Hair follicular keratinocyte (primary cell): ENCODE results near the gene GMPPB. TPM values are rescaled to one million over a fixed set of nuclear protein-coding genes. Genes with fewer than 3 reads are reported as not detected.

Source experiments
- total RNA-seq: library from RNA; depleted of rRNA; stranded (reverse); fragments of >200 nt; gene quantifications from 2 replicates; pipeline ENCODE4 v1.2.3, GENCODE V29; 2015

GMPPB gene
- 49.7 and 82.6 TPM in 2 replicates for total RNA-seq

DNA sequence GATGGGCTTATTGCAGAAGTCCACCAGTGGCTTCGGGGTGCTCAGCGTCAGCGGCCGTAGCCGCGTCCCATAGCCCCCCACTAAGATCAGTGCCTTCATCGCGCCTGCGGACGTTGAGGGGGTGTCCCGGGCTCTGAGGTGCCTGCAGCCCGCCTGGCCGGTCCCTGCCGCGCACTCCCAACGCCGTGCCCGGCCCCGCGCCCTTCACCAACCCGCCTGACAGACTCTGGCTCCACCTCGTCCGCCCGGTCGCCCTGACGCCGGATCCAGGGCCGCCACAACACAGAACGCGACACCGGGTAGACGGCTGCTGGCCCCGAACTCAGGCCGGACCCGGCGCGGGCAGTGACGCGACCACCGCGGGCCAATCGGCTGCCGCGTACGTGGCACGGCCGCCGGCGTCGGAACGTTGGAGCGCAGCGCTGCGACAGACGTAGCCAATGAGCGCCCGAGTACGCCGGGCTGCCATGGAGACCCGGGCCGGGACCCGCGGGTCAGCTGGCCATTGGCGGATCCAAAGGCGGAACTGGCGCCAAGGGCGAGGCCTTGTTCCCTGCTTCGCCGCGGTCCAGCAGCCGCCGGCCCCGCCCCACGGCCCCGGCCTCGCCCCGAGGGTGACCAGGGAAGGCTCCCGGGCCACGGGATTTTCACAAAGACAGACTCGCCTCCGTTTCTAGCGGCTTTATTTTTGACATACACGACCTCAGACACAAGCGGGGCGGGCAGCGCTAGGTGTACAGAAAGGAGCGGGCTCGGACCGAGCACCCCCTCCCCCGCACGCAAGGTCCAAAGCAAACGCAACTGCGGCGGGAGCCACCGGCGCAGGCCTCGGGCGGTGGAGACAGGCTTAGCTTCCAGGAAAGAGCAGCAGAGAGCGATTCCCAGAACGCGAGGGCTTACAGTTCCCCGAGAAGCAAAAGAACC is at the start of gene GMPPB:
TSS of gene GMPPB (minus strand) at position 324 of the 924 bp plus-strand sequence. CDS start at position 99, 225 bp downstream.

DNA sequence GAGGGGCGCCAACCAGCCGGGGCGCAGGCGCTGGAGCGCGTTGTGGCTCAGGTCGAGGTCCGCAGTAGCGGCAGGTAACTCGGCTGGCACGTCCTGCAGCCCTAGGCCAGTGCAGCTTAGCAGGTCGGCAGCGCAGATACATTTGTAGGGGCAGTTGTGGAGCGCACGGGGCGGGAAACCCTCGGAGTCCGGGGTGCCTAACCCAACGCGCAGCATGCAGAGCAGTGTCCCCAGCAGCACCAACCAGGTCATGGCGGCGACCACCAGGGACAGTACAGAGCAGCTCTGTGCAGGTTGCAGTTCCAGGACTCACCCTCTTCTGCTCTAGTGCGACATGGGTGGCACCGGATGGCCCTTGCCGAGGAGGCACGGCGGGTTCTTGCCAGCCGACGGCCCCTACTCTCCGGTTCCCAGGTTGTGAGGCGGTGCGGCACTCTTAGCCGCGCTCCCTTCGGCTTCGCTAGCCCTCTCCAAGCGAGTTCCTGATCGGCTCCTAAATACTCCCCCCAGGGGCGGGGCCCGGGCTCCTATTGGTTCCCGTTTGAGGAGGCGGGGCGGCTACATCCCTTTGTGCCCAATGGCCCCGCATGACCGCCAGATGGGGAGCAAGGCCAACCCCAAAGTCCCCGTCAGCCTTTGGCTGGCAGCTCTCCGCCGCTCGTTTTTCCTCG is 4.4 kb downstream of the GMPPB start, which contains the start of gene AMIGO3:
TSS of gene AMIGO3 (minus strand) at position 471 of the 671 bp plus-strand sequence. CDS start at position 252, 219 bp downstream.

DNA sequence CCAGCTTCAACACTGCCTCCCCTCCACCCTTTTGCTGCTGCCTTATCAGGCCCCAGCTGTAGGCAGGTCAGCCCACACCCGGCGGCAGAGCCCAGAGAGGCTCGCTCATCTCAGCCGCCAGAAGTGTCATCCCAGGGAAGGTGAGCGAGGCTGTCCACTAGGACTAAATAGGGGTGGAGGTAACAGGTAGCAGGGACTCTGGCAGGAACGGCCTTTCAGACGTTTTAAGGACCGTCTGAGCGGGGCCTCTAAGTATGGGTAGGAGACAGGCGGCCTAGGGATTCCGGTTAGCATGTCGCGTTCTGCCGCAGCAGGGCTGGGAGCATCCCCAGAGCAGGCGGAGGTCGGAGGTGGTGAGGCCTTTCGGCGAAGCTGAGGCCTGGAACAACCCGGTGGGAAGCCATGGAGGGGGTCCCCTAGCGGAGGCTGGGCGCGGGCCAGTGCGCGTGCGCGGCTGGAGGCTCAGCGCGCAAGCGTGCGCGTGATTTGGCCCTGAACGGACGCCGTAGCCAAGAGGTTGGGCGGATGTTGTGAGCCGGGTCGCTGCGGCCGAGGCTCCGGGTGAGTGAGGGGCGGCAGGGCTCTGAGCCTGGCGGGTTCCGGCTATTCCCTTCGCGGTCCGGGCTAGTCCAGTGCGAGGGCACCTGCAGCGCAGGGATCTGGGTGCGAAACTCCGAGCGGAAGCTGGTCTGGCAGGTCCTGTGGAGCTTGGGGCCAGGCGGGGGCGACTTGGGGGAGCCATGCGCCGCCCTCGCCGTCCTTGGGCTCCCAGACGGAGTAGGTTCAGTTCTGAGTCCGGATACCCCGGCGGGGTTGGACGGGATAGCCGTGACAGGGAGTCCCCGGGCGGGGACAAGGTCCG is 34.5 kb downstream of the GMPPB start, which contains the start of the genes MST1 and RNF123:
TSS of gene MST1 (minus strand) at position 429 of the 862 bp plus-strand sequence. CDS start 783 bp downstream, outside the sequence.
TSS of gene RNF123 (plus strand) at position 512 of the 862 bp plus-strand sequence. CDS start 1,609 bp downstream, outside the sequence.

DNA sequence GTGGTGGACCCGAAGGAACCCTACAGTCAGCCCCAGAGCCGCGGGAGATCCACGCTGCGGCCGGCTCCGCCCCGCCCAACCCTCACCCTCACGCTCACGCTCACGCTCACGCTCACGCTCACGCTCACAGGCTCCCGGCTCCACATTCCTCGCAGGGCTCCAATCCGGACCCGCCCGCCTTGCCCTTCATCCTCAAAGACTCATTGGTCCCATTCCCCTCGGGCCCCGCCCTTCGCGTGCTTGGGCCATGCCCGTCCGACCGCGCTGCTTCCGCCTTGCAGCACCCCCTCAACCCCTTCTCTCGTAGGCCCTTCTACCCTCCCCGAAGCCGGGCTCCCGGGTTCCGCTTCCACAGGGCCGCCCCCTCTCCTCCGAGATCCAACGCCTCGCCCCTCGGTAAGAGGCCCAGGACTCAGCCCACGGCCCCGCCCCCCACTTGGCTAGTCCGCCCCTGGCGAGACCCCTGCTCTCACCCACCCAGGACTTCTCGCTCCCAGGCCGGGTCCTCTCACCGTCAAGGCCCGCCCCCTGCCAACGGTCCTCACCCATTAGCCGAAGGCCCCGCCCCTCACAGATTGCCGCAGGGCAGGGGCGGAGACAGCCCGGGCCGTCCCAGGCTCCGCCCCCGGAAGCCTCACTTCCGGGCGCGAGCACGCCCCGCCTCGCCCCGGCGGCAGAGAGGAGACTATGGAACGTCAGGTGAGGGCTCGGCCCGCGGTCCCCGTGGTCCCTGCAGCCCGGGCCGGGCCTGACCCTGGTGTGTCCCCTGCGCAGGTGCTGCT is 49.8 kb downstream of the GMPPB start, which contains the start of gene APEH:
TSS of gene APEH (plus strand) at position 637 of the 782 bp plus-strand sequence. CDS start at position 688, 51 bp downstream.

Other genes with a start within 250 kb of the GMPPB start
- gene BSN, start 169.5 kb downstream of the GMPPB start, total RNA-seq: under 0.01 and 0.08 TPM in 2 replicates
- gene APEH, start 49.6 kb downstream of the GMPPB start, total RNA-seq: 176 and 220 TPM in 2 replicates
- gene MST1, start 34.5 kb downstream of the GMPPB start, total RNA-seq: 2.4 and 6.2 TPM in 2 replicates
- gene RNF123, start 34.4 kb downstream of the GMPPB start, total RNA-seq: 21.1 and 22.8 TPM in 2 replicates
- gene AMIGO3, start 4.3 kb downstream of the GMPPB start, total RNA-seq: not detected in 2 replicates
- 16.4 and 19.9 TPM in 2 replicates for gene IP6K1, start 62.6 kb upstream of the GMPPB start, total RNA-seq
- not detected in 2 replicates for gene CDHR4, start 75.9 kb upstream of the GMPPB start, total RNA-seq
- 26.6 and 28.2 TPM in 2 replicates for gene INKA1, start 79.3 kb upstream of the GMPPB start, total RNA-seq
- gene UBA7, start 90.0 kb upstream of the GMPPB start, total RNA-seq: 1.1 and 1.8 TPM in 2 replicates
- 5.5 and 14.1 TPM in 2 replicates for gene TRAIP, start 132.6 kb upstream of the GMPPB start, total RNA-seq
- gene CAMKV, start 146.0 kb upstream of the GMPPB start, total RNA-seq: not detected in 2 replicates
- gene MST1R, start 179.9 kb upstream of the GMPPB start, total RNA-seq: 17.8 and 21.9 TPM in 2 replicates
- gene MON1A, start 205.9 kb upstream of the GMPPB start, total RNA-seq: 21.6 and 27.1 TPM in 2 replicates
- gene RBM6, start 216.2 kb upstream of the GMPPB start, total RNA-seq: 24.5 and 32.3 TPM in 2 replicates